Psoas muscle (tissue), 8 donors: Measurements from ENCODE around the gene SLC35D3. TPM values are rescaled to one million over a fixed set of nuclear protein-coding genes. Genes with fewer than 3 reads are reported as not detected.

Source experiments
- ATAC-seq, 4 donors: fragments of 200-7000 bp; cut with Tn5 transposase; one replicate each; pipeline ENCODE4 v1.9.1; 2020; ENCODE audit warnings: moderate library complexity in 3 of 4, mild to moderate bottlenecking in 2 of 4
- DNase-seq, 2 donors: peaks; one replicate each; pipeline ENCODE4 v3.0.0-alpha.2; 2020
- H3K27ac ChIP-seq: fragments of 200-600 bp; one replicate; pipeline ENCODE4 v1.8.0; 2022
- H3K27me3 ChIP-seq, 3 donors: fragments of 200-600 bp in 1 of 3; one replicate each; pipeline versions ENCODE4 v1.6.1 to v1.8.0; 2013 to 2022; ENCODE audit warnings: low read length in 2 of 3, mild to moderate bottlenecking in 2 of 3, moderate library complexity in 1 of 3; ENCODE audit not compliant: insufficient read depth in 3 of 3
- H3K36me3 ChIP-seq, 2 donors: fragments of 200-600 bp in 1 of 2; one replicate each; pipeline versions ENCODE4 v1.6.1 to v1.8.0; 2013 to 2022; ENCODE audit warnings: low read depth in 1 of 2, mild to moderate bottlenecking in 1 of 2, moderate library complexity in 1 of 2; ENCODE audit not compliant: insufficient read depth in 1 of 2
- H3K4me1 ChIP-seq: fragments of 200-600 bp; one replicate; pipeline ENCODE4 v1.8.0; 2022
- H3K4me3 ChIP-seq: fragments of 200-600 bp; one replicate; pipeline ENCODE4 v1.8.0; 2022; ENCODE audit warnings: mild to moderate bottlenecking
- H3K9me3 ChIP-seq: fragments of 200-600 bp; one replicate; pipeline ENCODE4 v1.8.0; 2022
- CTCF ChIP-seq: fragments of 200-600 bp; IDR thresholded peaks from one replicate; pipeline ENCODE4 v1.8.0; 2022; ENCODE audit warnings: antibody characterized with exemption
- WGBS, 3 donors: extraction: QIAGEN DNeasy Blood & Tissue Kit; methylation state at CpG; one replicate each; pipeline versions ENCODE4 v1.1.6 to v1.1.7; 2013; 5-methylcytosine and 5-hydroxymethylcytosine counted together
- intact Hi-C, 2 donors: fragments of 100-400 bp; cut with DNase I; formaldehyde crosslinking; loops; one replicate each; pipeline versions ENCODE4 v1.11.0 to v1.14.2; 2022
- polyA plus RNA-seq, 3 donors: library from polyadenylated mRNA; stranded (reverse); fragments of 200-250 nt; gene quantifications; one replicate each; pipeline ENCODE4 v1.2.3, GENCODE V29; 2013
- total RNA-seq, 4 donors: library from RNA; stranded (reverse); fragmentation: NEBNext Ultra II Directional in 2 of 4; extraction: Animal tissue kit (Norgen Biotek cat#: 25700) in 2 of 4; gene quantifications; one replicate each; pipeline versions ENCODE4 v1.2.1 to v1.2.4, GENCODE V29; 2021 to 2023
- donor health status: healthy with polysubstance abuse.
- donor health status: DM: no; HTN: no; CAD: no; lungs with moderate emphysema.
- donor health status: Bipolar disorder and iron deficiency.
- donor health status: healthy.
- donor health status: DM: yes; HTN: yes; CAD: no.
- donor health status: DM: no; HTN: no; CAD: no.
- donor health status: DM: no; HTN: no; CAD: no.
- donor health status: DM: yes; HTN: yes; CAD: no.

The SLC35D3 gene
- total and polyA plus RNA-seq, 7 donors = not detected

GRCh38 chr6:136960781-136961180, 38.7 kb downstream of the SLC35D3 start:
- intact Hi-C loops = no loop called here
- WGBS, 3 donors = 80 to 89% (median 84%) methylated on average over 3 of the region's 3 CpGs
- Histone ChIP-seq H3K4me1 (no peaks in the 10 kb centered on the region), H3K9me3 (no peaks in the 10 kb centered on the region), H3K4me3 (no peak overlapping the region), H3K27me3 (no peaks in the 10 kb centered on the region), H3K36me3 (no peaks in the 10 kb centered on the region), H3K27ac (no peak overlapping the region)
- DNase-seq = no peak
- ATAC-seq = no peak
- TF ChIP-seq CTCF = no peak

DNA sequence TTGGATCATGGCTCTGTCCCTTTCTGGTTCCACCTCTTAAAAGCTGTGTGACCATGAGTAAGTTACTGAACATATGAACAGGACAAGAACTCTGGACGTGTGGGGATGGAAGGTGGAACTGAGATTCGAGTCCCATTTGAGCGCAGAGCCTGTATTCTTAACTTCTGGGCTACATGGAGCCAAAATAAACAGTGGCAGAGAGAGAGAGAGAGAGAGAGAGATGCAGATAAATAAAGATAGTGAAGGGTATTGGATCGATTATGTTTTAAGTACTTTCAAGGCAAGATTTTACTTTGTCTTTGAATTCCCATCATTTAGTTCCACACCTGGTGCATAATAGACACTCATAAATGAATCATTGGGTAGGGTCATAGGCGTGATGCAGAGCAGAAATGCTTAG, 39.7 kb downstream of the SLC35D3 start:
- H3K4me1 ChIP-seq = no peaks in the 10 kb centered on the region
- no peak for TF ChIP-seq CTCF
- no peak overlapping the region for H3K4me3 ChIP-seq
- DNase-seq = no peak
- WGBS, 3 donors = 80 to 85% (median 80%) methylated on average over 5 of the region's 5 CpGs
- no peaks in the 10 kb centered on the region for H3K27me3 ChIP-seq
- no peaks in the 10 kb centered on the region for H3K36me3 ChIP-seq
- no peak for ATAC-seq
- no peak overlapping the region for H3K27ac ChIP-seq
- intact Hi-C loops = no loop called here
- H3K9me3 ChIP-seq = no peaks in the 10 kb centered on the region

- intact Hi-C loops = no loop called here
- Histone ChIP-seq H3K36me3 (no peaks in the 10 kb centered on the region), H3K4me1 (no peaks in the 10 kb centered on the region), H3K9me3 (no peaks in the 10 kb centered on the region), H3K27ac (no peak overlapping the region), H3K4me3 (no peak overlapping the region), H3K27me3 (no peaks in the 10 kb centered on the region)
- DNase-seq (no peak), ATAC-seq (no peak)
- TF ChIP-seq CTCF = no peak
- 31 to 39% (median 32%) methylated on average over 4 of the region's 4 CpGs for WGBS, 3 donors
Measured at GRCh38 chr6:136962661-136963060, 40.6 kb downstream of the SLC35D3 start.

DNA sequence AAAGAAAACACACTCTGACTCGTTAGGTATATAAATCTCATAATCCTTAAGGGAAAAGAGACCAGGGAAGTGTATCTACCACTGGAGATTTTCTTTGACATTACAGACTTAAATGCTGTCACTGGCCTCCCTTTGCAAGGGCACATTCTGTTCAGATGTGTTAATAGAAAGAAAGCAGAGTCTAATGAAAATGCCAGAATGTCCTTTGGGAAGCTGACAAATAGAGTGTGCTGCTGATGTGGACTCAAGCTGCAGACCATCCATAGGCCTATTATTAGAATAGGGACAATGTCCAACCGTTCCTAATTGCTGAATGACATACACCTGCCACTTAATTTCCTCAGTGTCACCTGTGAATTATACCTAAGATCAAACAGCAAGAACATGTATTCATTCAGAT, 41.2 kb downstream of the SLC35D3 start:
- TF ChIP-seq CTCF = no peak
- Histone ChIP-seq H3K9me3 (no peaks in the 10 kb centered on the region), H3K4me3 (no peak overlapping the region), H3K4me1 (no peaks in the 10 kb centered on the region), H3K27ac (no peak overlapping the region), H3K27me3 (no peaks in the 10 kb centered on the region), H3K36me3 (no peaks in the 10 kb centered on the region)
- DNase-seq (no peak), ATAC-seq (no peak)
- 48 to 52% (median 49%) methylated on average over 2 of the region's 2 CpGs for WGBS, 3 donors
- intact Hi-C loops = no loop called here

- Histone ChIP-seq H3K4me1 (no peaks in the 10 kb centered on the region), H3K27ac (no peak overlapping the region), H3K4me3 (no peak overlapping the region), H3K27me3 (no peaks in the 10 kb centered on the region), H3K9me3 (no peaks in the 10 kb centered on the region), H3K36me3 (no peaks in the 10 kb centered on the region)
- no peak for ATAC-seq
- intact Hi-C loops = no loop called here
- TF ChIP-seq CTCF = no peak
- DNase-seq = no peak
- WGBS, 3 donors = 75 to 77% (median 75%) methylated on average over 2 of the region's 2 CpGs
Measured at GRCh38 chr6:136964398-136964797, 42.3 kb downstream of the SLC35D3 start.
